GM19452 (cell line): Measurements from ENCODE around the gene FCGBP.
"Not testable (repeated sequence)": the region's sequence is repeated elsewhere in the genome, so short reads cannot be mapped to it uniquely, and the experiment has no call there.

Source experiments
- ATAC-seq: cut with Tn5 transposase; IDR thresholded peaks from one replicate; pipeline ENCODE4 v1.9.1; 2021; ENCODE audit not compliant: unreplicated experiment

FCGBP gene

GRCh38 chr19:39919976-39920375 lies 14.5 kb downstream of the FCGBP start:
- ATAC-seq: no peak

- no peak for ATAC-seq
Measured at GRCh38 chr19:39918183-39918651, 16.2 kb downstream of the FCGBP start.

DNA sequence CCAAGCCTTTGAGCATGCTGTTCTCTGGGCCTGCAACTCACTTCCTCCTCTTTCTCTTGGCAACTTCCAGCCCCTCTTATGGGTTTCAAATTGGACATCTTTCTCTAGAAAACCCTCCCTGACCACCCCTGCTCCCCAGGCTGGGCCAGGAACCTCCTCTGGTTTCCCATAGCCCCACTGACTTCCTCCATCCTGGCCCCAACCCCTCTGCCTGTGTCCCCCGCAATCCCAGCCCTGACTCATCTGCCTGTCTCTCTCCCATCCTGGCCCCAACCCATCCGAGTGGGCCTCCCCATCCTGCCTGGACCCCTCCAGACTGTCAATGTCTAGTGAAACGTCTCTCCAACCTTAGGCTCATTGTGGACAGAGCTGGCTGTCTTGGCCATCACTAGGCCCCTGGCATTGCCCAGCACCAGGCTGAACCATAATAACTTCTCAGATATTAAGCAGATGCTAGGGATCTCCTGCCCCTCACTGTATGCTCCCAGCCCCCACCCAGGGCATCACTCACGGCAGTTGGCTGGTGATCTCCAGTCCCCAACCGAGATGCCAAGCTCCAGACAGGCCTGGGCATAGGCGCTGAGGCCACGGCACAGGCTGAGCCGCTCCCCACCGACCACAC lies 16.8 kb downstream of the FCGBP start:
- ATAC-seq: no peak

GRCh38 chr19:39916851-39917396 lies 17.5 kb downstream of the FCGBP start:
- no peak for ATAC-seq

- ATAC-seq: no peak
Measured at GRCh38 chr19:39916236-39916635, 18.2 kb downstream of the FCGBP start.

GRCh38 chr19:39915848-39916215 lies 18.6 kb downstream of the FCGBP start:
- ATAC-seq: no peak

DNA sequence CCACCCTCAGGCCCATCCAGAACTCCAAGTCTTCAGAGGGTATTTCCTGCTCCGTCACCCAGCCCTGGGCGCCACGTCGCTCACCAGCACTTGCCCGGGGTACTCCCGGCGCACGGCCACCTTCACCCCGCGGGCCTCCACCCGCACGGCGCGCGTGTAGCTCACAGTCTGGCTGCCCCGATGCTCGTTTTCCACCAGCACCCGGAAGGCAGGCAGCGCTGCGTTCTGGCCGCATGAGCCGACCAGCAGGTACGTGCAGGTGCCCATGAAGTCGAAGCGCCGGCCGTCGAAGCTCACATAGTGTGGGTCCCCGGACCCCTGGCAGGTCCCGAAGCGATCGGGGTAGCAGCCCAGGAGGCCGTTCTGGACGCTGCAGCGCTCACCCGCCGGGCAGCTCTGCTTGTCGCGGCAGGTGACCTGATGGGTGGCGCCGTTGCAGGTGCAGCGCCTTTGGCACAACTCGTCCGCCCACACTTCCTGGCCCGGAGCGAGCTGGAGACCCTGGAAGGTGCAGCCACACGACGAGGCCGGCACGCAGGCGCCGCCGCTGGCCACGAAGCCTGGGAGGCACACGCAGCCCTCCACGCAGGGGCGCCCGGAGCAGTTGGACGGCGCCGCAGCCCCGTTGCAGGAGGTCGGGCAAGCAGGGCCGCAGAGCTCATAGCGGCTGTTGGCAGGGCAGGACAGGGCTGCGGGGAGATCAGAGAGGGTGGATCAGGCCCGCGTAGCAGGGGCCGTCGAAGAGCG lies 19.2 kb downstream of the FCGBP start:
- ATAC-seq: no peak

- ATAC-seq: no peak
Measured at GRCh38 chr19:39913682-39914333, 20.6 kb downstream of the FCGBP start.

DNA sequence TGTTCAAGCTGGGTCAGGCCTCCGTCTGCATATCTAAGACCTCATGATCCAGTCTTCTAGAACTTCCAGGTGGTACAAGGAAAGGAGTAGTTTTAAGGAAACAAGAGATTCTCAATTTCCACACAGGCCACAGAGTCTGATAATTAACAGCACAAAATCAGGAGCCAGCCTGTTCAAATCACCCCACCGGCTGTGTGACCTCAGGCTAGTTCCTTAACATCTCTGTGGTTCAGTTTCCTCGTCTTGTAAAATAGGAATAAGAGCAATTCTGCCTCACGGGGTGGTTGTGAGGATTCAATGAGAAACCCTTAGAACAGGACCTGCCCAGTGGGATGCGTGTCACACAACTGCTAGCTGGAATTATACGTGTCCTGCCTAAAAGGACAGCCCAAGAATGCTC lies 25.6 kb downstream of the FCGBP start:
- no peak for ATAC-seq

DNA sequence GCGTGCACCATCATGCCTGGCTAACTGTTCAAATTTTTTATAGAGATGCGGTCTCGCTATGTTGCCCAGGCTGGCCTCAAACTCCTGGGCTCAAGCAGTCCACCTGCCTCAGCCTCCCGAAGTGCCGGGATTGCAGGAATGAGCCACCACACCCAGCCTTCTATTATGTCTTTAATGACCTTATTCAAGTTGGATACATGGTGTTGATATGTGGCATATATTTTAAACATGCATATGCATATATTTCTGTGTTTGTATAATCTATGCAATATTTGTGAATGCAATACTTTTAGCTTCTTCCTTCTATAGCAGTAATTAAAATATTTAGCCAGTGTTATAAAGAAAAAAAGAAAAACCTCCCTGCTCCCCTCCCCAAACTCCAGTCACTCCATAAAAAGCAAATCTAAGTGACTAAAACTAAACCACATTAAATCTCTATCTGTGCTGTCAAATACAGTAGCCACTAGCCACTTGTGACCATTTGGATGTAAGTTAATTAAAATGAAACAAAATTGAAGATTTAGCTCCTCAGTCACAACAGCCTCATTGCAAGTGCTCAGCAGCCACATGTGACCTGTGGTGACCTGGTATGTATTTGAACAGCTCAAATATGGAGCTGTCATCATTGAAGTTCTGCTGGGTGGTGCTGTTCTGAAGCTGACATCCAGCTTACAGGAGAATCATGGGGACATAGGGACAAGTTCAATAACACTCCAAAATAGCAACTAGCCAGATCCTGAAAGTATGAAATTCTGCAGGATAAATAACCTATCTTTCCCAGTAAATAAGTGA lies 27.4 kb downstream of the FCGBP start:
- ATAC-seq: no peak

- ATAC-seq: no peak
Measured at GRCh38 chr19:39906283-39906682, 28.2 kb downstream of the FCGBP start.

DNA sequence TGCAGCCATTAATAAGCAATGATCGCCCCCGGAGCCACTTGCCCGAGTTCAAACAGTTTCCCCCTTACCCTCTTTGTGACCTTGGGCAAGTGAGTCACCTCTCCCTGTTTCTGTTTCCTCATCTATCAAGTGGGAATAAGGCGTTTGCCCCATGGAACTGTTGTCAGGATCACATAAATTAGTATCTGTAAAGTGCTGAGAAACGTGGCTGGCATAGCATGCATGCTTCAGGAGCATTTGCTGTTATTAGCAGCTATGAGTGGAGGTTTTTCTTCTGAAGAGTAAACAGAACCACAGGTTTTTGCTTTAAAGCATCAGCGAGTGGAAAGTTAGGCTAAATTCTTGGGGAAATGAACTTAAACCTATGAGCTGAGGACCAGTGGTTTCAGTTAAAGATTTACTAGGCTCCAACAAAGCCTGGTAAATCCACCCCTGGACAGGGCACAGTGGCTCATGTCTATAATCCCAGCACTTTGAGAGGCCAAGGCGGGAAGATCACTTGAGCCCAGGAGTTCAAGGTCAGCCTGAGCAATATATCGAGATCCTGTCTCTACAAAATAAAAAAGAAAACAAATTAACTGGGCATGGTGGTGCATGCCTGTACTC lies 30.8 kb downstream of the FCGBP start:
- not testable (repeated sequence) for ATAC-seq

- ATAC-seq: not testable (repeated sequence)
Measured at GRCh38 chr19:39902326-39902725, 32.1 kb downstream of the FCGBP start.

DNA sequence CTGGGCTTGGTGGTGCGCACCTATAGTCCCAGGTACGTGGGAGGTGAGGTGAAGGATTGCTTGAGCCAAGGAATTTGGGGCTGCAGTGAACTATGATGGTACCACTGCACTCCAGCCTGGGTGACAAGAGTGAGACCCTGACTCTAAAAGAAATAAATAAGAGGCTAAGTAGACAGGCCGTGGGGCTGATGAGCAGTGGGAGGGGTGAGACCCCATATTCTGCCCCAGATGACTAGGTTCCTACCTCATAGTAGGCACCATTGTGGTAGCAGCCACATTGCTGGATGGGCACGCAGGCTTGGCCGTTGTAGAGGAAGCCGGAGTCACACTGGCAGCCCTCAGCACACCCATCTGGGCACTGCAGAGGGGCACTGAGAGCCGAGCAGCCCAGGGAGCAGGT lies 32.8 kb downstream of the FCGBP start:
- ATAC-seq: not testable (repeated sequence)

GRCh38 chr19:39898858-39899257 lies 35.6 kb downstream of the FCGBP start:
- not testable (repeated sequence) for ATAC-seq

- ATAC-seq: not testable (repeated sequence)
Measured at GRCh38 chr19:39897511-39898245, 36.8 kb downstream of the FCGBP start.

DNA sequence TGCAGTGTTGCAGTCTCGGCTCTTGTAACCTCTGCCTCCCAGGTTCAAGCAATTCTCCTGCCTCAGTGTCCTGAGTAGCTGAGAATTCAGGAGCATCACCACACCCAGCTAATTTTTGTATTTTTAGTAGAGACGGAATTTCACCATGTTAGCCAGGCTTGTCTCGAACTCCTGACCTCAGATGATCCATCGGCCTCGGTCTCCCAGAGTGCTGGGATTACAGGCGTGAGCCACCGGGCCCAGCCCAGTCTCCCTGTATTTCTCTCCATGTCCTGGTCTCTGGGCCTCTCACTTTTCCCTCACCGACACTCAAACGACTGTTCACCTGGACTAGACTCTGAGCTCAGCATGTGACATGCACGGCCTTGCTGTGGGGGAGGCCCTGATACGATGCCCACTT lies 39.3 kb downstream of the FCGBP start:
- not testable (repeated sequence) for ATAC-seq

DNA sequence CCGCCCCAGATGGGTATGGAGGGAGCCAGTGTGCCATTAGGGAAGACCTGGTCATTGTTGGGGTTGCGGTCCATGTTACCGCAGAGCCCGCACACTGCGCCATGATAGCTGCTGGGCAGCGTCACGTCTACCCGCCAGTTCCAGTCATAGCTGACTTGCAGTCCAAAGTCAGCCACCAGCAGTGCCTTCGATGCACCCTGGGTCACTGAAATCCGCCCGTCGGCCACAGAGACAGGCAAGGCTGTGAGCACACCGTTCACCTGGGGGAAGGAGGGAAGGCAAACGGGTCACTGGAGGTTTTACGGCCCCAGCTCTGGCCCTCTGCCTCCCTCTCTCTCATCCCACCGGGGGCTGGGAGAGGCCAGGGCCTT lies 40.2 kb downstream of the FCGBP start:
- ATAC-seq: not testable (repeated sequence)

DNA sequence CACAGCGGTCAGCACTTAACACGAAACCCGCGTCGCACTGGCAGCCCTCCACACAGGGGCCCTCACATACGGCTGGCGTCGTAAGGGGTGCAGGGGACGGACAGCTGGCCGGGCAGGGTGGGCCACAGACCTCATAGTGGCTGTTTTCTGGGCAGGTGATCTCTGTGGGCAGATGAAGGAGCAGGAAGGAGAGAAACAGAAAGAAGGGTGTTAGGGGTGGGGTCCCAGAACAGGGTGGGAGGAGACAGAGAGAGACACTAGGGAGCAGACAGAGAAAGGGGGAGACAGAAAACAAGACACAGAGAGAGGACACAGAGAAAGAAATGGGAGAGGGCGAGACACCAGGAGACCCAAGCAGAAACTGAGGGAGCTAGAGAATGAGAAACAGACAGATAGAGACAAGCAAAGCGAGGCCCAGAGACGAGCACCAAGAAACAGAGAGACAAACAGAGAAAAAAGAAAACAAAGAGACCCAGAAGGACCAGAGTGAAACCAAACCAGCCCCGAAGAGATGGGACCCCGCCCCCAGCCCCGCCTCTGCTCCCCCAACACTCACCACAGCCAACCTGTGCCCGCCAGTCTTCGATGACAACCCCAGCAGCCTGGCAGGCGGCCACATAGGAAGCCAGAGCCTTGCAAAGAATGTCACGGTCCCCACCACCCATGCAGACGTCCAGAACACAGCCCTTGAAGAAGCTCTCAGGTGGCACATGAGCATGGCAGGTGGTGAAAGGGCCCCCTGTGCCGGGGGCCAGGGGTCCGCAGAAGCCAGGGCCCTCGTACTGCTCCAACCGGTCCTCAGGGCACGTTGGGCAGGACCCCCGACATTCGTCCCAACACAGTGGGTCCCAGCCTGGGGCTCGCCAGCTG lies 40.8 kb downstream of the FCGBP start:
- not testable (repeated sequence) for ATAC-seq
